ENCODE data around the gene MAST4.
A peak's percentile ranks its signal among the peaks of the same experiment; 100 is the strongest.

MAST4 gene

DNA sequence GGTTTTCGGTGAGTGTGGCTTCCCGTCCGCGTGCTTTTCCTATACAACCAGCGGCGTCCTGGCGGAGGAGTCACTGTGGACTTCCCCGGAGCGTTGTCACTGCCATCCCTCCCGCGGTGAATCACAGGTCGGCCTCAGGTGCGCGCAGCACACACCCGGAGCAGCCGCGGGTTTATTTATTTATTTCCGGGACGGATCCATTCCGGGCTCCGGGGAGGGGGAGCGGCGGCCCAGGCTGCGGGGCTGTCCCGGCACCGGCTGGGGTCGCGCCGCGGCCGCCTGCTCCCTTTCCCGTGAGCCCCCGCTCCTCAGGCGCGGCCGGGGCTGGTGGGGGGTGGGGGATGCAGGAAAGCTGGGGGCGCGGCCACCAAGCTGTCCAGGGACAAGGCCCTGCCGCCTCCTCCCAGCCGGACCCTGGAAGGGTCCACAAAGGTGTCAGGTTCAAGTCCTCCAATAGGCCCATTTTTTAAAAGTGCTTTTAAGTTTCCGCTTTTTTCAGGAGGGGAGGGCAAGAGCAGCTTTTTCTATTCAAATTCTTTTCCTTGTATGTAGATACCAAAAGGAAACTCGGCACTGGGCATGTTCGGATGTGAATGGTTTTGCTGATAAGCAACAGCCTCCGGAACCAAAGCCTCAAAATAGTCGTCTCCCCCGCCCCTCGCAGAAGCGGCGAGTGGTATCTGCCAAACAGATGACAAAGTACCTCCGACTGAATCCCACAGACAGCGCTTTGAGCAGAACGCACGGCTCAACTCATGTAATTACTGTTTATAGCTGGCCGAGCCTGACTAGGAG, 407.9 kb downstream of the MAST4 start:
- no peaks in the 10 kb centered on the region for H3K36me3 ChIP-seq (ENCODE audit: control insufficient read depth, low read length)
- peaks cover 25% of the 10 kb centered on the region for H3K27me3 ChIP-seq (ENCODE audit: control insufficient read depth, low read length)
- peaks cover 30% of the 10 kb centered on the region for H3K4me1 ChIP-seq (ENCODE audit: control insufficient read depth, low read length)
- H3K4me3 ChIP-seq (ENCODE audit: low read length), result peak overlapping the region; percentile 78
- H3K79me2 ChIP-seq (ENCODE audit: control insufficient read depth, low read length), result no peaks in the 10 kb centered on the region
- TF ChIP-seq, protein P1, sequence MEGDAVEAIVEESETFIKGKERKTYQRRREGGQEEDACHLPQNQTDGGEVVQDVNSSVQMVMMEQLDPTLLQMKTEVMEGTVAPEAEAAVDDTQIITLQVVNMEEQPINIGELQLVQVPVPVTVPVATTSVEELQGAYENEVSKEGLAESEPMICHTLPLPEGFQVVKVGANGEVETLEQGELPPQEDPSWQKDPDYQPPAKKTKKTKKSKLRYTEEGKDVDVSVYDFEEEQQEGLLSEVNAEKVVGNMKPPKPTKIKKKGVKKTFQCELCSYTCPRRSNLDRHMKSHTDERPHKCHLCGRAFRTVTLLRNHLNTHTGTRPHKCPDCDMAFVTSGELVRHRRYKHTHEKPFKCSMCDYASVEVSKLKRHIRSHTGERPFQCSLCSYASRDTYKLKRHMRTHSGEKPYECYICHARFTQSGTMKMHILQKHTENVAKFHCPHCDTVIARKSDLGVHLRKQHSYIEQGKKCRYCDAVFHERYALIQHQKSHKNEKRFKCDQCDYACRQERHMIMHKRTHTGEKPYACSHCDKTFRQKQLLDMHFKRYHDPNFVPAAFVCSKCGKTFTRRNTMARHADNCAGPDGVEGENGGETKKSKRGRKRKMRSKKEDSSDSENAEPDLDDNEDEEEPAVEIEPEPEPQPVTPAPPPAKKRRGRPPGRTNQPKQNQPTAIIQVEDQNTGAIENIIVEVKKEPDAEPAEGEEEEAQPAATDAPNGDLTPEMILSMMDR (IDR thresholded peaks at IDR 0.05; ENCODE audit: low read depth, low read length, poor library complexity, severe bottlenecking), result peak; percentile 7
- TF ChIP-seq EZH2phosphoT487 (IDR thresholded peaks at IDR 0.05; ENCODE audit: borderline replicate concordance, low read length), result no peak
- peak overlapping the region; percentile 61 for H3K4me2 ChIP-seq (ENCODE audit: low read length)
- no peaks in the 10 kb centered on the region for H3K9me2 ChIP-seq (replicated peaks; ENCODE audit: control insufficient read depth, low read length)
- H4K20me1 ChIP-seq (ENCODE audit: control insufficient read depth, insufficient read depth, low read depth, low read length), result no peaks in the 10 kb centered on the region
- no peaks in the 10 kb centered on the region for H3K9me3 ChIP-seq (ENCODE audit: control insufficient read depth, insufficient read depth, low read length)
- peaks cover 6% of the 10 kb centered on the region for H3F3A ChIP-seq (ENCODE audit: control insufficient read depth, insufficient read depth)
- peak overlapping the region; percentile 43 for H3K27ac ChIP-seq (ENCODE audit: low read depth, low read length)

DNA sequence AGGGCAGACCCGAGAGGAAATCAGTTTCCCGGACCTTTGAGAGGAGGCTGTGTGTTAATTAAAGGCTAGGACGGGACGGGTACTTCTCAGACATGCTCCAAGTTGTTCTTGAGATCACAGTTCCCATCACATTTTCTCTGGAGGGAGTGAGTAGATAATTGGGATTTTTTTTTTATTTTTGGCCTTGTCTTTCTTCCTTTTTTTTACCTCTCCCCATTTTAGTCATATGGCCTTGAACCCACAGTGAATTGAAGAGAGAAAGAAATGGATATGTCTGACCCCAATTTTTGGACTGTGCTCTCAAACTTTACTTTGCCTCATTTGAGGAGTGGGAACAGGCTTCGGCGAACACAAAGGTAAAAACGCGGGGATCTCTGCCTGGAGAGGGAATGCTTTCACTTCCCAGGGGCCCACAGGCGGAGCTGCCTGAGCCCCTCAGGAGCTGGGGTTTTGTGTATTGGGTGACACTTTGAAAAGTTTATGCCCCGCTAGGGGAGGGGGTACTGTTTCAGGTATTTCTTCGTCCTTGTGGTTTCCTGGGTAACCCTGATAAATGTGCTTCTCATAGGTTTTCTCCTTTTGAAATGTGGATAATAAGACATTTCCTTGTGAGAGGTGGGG, 408.6 kb downstream of the MAST4 start:
- H3K79me2 ChIP-seq (ENCODE audit: control insufficient read depth, low read length), result no peaks in the 10 kb centered on the region
- H3K27ac ChIP-seq (ENCODE audit: low read depth, low read length), result peak overlapping the region; percentile 43; the same call in 1 of the 2 replicates
- no peaks in the 10 kb centered on the region for H3K36me3 ChIP-seq (ENCODE audit: control insufficient read depth, low read length)
- peak overlapping the region; percentile 61 for H3K4me2 ChIP-seq (ENCODE audit: low read length)
- H4K20me1 ChIP-seq (ENCODE audit: control insufficient read depth, insufficient read depth, low read depth, low read length), result no peaks in the 10 kb centered on the region
- no peaks in the 10 kb centered on the region for H3K9me2 ChIP-seq (replicated peaks; ENCODE audit: control insufficient read depth, low read length)
- H3K27me3 ChIP-seq (ENCODE audit: control insufficient read depth, low read length), result peaks cover 21% of the 10 kb centered on the region
- no peaks in the 10 kb centered on the region for H3K9me3 ChIP-seq (ENCODE audit: control insufficient read depth, insufficient read depth, low read length)
- H3K4me1 ChIP-seq (ENCODE audit: control insufficient read depth, low read length), result peaks cover 30% of the 10 kb centered on the region
- peak overlapping the region; percentile 78 for H3K4me3 ChIP-seq (ENCODE audit: low read length)
- peaks cover 6% of the 10 kb centered on the region for H3F3A ChIP-seq (ENCODE audit: control insufficient read depth, insufficient read depth)
- TF ChIP-seq EZH2phosphoT487 (IDR thresholded peaks at IDR 0.05; ENCODE audit: borderline replicate concordance, low read length), result no peak
- TF ChIP-seq, protein P1 (IDR thresholded peaks at IDR 0.05; ENCODE audit: low read depth, low read length, poor library complexity, severe bottlenecking), result no peak

DNA sequence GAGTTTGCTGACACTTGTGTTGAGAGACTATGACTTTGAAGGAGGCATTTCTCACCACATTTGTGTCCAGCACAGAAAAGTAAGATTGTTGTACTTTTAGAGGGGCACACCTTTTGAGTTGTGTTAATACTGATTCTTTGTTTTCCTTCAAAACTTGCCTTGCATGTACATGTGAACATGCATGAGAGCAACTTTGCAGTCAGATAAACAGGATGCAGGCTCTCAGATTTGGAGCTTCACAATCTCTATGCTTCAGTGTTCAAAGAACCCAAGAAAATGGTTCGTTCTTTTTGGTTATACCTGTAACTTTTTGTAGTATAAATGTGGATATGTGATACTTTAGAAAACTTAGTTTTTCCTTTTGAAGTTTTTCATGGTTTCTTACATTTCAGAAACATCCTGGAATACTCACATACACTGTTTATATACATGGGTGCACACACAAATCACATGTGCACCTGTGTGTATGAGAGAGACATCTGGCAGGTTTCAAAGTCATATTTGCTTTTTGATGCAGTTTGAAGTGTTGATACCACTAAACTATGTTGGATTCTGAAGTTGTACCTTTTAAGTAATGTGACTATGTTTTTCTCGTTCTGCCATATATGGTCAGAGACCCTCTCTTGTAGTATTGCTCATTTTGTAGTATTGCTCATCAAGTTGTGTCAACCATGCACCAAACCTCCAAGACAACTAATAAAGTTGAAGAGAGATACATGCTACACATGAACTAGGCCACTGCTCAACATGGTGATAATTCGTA, 409.7 kb downstream of the MAST4 start:
- Histone ChIP-seq H3K4me2 (ENCODE audit: low read length) (peak overlapping the region; percentile 61), H3K9me3 (ENCODE audit: control insufficient read depth, insufficient read depth, low read length) (no peaks in the 10 kb centered on the region), H3K27me3 (ENCODE audit: control insufficient read depth, low read length) (peaks cover 18% of the 10 kb centered on the region), H3K4me1 (ENCODE audit: control insufficient read depth, low read length) (peaks cover 30% of the 10 kb centered on the region), H4K20me1 (ENCODE audit: control insufficient read depth, insufficient read depth, low read depth, low read length) (no peaks in the 10 kb centered on the region), H3F3A (ENCODE audit: control insufficient read depth, insufficient read depth) (peaks cover 6% of the 10 kb centered on the region), H3K27ac (ENCODE audit: low read depth, low read length) (no peak overlapping the region), H3K4me3 (ENCODE audit: low read length) (peak overlapping the region; percentile 78), H3K9me2 (replicated peaks; ENCODE audit: control insufficient read depth, low read length) (no peaks in the 10 kb centered on the region), H3K36me3 (ENCODE audit: control insufficient read depth, low read length) (no peaks in the 10 kb centered on the region), H3K79me2 (ENCODE audit: control insufficient read depth, low read length) (no peaks in the 10 kb centered on the region)
- TF ChIP-seq, protein P1 (IDR thresholded peaks at IDR 0.05; ENCODE audit: low read depth, low read length, poor library complexity, severe bottlenecking), result no peak
- TF ChIP-seq EZH2phosphoT487 (IDR thresholded peaks at IDR 0.05; ENCODE audit: borderline replicate concordance, low read length), result no peak

Measured in DOHH2 (cell line).